GM10266 (cell line): ENCODE results near the gene FIBCD1.

Source experiments
- DNase-seq: peaks from one replicate; pipeline ENCODE4 v3.0.0; 2012; ENCODE audit errors: extremely low spot score
- CTCF ChIP-seq: IDR thresholded peaks from 2 replicates; pipeline ENCODE4 v1.5.1; 2012; ENCODE audit warnings: mild to moderate bottlenecking, low read depth; ENCODE audit not compliant: control insufficient read depth, insufficient read depth; ENCODE audit errors: missing control alignments

Gene FIBCD1

GRCh38 chr9:130900701-130901497 is 38.1 kb downstream of the FIBCD1 start:
- no peak for DNase-seq
- TF ChIP-seq CTCF: no peak

DNA sequence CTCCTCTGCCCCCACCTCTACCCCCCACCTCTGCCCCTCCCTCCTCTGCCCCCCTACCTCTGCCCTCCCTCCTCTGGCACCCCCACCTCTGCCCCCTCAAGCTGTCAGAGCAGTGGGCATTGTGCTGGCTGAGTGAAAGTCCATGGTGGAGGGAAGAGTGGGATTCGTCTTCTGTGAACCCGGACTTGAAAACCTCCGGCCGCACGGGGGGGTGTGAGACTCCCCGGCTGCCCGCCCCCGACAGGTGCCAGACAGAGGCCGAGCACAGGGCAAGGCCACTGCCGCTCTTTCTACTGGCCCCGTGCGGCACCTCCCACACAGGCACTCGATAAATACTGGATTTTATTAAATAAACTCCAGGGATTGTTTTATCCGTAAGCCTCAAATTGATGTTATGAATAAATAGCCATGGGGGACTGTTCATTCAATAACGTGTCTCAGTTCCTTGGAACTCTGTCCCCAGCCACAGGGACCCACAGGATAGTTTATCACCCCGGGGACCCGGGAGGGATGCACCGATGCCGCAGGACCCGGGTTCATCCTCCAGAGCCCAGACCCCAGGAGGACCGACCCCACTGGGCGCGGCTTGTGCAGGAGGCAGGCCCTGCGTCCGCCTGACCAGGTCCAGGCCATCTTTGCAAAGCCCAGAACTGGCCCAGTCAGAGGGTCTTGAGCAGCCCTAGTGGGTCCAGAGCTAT is 39.8 kb downstream of the FIBCD1 start:
- DNase-seq: no peak
- TF ChIP-seq CTCF: no peak

- no peak for TF ChIP-seq CTCF
- DNase-seq: no peak
Measured at GRCh38 chr9:130898552-130898852, 40.5 kb downstream of the FIBCD1 start.

DNA sequence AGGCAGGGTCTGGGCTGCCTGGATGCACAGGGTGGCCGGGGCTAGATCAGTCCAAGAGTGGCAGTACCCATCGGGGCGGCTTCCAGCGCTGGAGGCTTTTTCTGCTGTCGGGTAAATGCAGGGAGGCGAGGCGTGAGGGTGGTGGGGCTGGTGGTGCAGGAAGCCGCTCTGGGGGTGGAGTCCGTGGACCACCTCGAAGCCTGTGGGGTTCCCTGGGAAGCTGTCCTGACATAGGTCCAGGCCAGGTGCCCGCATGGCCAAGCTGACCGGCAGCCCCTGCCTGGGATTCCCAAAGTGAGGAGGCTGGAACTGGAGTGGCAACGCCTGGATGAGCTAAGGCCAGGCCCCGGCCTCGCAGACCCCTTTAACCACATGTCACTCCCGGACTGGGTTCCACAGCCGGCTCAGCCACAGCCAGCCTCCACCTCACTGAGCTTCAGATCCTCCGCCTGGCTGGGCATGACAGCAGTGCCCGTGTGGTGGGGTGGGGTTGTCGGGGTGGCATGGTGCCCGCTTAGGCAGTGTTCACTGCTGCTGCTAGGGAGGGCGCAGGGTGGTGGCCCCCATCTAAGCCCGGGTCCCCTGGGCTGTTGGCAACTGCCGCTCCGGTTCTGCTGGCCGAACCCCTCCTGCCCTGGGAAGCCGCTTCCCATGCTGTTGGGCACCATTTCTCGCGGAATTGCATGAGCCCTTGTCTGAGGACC is 41.0 kb downstream of the FIBCD1 start:
- no peak for TF ChIP-seq CTCF
- no peak for DNase-seq

GRCh38 chr9:130897105-130897751 is 41.8 kb downstream of the FIBCD1 start:
- DNase-seq: no peak
- TF ChIP-seq CTCF: no peak

GRCh38 chr9:130896233-130897014 is 42.6 kb downstream of the FIBCD1 start, which contains the start of gene QRFP:
Gene QRFP (minus strand): TSS chr9:130896812. CDS start chr9:130893838, 2,974 bp downstream.
- TF ChIP-seq CTCF: no peak
- no peak for DNase-seq
